Duodenal mucosa (tissue), 2 donors: ENCODE data around the gene CPA1.

ENCODE experiments used
- H3K27ac ChIP-seq: one replicate; pipeline ENCODE4 v1.7.0; 2013; ENCODE audit warnings: low read depth, low read length
- H3K27me3 ChIP-seq, 2 donors: one replicate each; pipeline ENCODE4 v1.7.0; 2013; ENCODE audit warnings: low read length in 2 of 2, control low read depth in 1 of 2; ENCODE audit not compliant: insufficient read depth in 2 of 2, control insufficient read depth in 1 of 2
- H3K36me3 ChIP-seq, 2 donors: one replicate each; pipeline ENCODE4 v1.7.0; 2013; ENCODE audit warnings: low read length in 2 of 2, control low read depth in 1 of 2; ENCODE audit not compliant: insufficient read depth in 2 of 2, control insufficient read depth in 1 of 2
- H3K4me1 ChIP-seq, 2 donors: one replicate each; pipeline ENCODE4 v1.7.0; 2013; ENCODE audit warnings: low read length in 2 of 2, control low read depth in 1 of 2; ENCODE audit not compliant: insufficient read depth in 2 of 2, control insufficient read depth in 1 of 2
- H3K4me3 ChIP-seq, 2 donors: one replicate each; pipeline ENCODE4 v1.7.0; 2013; ENCODE audit warnings: low read length in 2 of 2, low read depth in 1 of 2
- H3K9ac ChIP-seq, 2 donors: one replicate each; pipeline ENCODE4 v1.7.0; 2013; ENCODE audit warnings: low read length in 2 of 2, low read depth in 1 of 2
- H3K9me3 ChIP-seq, 2 donors: one replicate each; pipeline ENCODE4 v1.7.0; 2013; ENCODE audit warnings: low read length in 2 of 2, control low read depth in 1 of 2; ENCODE audit not compliant: control insufficient read depth in 1 of 2

Gene CPA1

DNA sequence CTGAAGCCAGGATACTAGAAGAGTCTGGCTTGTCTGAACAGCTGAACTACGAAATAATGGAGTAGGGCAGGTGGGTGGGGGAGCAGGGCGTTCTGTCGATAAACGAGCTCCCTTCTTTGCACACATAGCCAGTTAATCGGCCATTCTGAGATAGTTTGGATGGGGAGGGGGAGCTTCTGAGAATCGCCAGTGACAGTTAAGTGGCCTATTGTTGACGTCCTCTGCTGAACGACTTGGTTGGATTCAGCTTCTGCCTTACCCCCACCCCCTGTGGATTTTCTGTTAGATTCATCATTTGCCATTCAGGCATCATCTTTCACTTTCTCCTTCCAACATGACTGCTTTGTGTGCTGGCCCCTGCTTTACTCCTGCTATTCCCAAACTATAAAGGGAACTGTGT lies 35.2 kb upstream of the CPA1 start:
- H3K4me3 ChIP-seq: no peak overlapping the region
- no peaks in the 10 kb centered on the region for H3K4me1 ChIP-seq
- no peaks in the 10 kb centered on the region for H3K36me3 ChIP-seq
- H3K27ac ChIP-seq: no peak overlapping the region
- H3K9me3 ChIP-seq: no peaks in the 10 kb centered on the region
- H3K27me3 ChIP-seq: no peaks in the 10 kb centered on the region
- H3K9ac ChIP-seq: no peak overlapping the region

DNA sequence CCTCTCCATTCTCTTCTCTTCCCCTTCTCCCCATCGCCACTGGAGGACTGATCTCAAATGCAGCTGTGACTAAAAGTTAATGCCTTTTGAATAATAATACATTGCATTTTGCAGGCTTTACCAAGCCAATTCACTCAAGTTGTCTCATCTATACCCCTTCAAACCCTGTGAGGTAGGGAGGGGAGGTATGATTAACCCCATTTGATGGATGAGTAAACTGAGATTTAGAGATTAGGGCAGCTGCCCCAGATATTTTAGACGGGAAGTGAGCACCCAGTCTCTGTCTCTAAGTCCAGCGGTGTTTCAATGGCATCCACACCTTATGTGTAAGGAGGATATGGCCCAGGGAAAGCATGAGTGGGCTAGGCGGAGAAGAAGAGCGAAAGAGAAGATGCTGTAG lies 34.6 kb upstream of the CPA1 start:
- no peak overlapping the region for H3K4me3 ChIP-seq
- no peaks in the 10 kb centered on the region for H3K4me1 ChIP-seq
- H3K9ac ChIP-seq: no peak overlapping the region
- no peaks in the 10 kb centered on the region for H3K36me3 ChIP-seq
- no peaks in the 10 kb centered on the region for H3K9me3 ChIP-seq
- no peak overlapping the region for H3K27ac ChIP-seq
- no peaks in the 10 kb centered on the region for H3K27me3 ChIP-seq

DNA sequence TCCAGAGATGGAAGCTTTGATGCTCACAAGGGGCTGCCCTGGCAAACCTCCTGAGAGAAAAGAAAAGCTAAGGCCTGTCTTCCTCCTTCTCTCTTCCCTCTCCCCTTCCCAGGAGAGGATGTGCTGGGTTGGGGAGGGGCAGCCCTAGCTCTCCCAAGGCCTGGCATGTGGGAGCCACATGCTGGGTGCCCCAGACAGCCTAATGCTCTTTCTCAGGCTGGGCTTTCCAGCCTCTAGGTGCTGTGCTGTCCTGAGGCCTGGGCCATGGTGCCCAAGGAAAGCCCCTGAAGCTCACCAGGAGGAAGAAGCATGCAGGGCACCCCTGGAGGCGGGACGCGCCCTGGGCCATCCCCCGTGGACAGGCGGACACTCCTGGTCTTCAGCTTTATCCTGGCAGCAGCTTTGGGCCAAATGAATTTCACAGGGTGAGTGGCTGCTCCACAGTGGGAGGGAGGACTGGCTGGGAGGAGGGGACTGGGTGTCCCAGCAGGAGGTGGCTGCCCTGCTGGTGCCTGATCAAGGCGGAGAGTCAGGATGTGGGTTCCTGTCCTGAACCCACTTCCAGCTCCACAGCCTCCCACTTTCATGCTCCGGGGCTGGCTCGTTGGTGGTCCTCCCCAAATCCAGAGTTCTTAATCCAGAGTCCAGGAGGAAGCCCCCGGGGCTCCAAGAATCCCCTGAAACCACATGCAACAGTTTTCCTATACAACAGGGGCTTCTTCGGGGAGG lies 34.0 kb upstream of the CPA1 start:
- no peak overlapping the region for H3K9ac ChIP-seq
- H3K4me1 ChIP-seq: peaks cover 0 to 6% of the 10 kb centered on the region in 2 donors
- H3K27ac ChIP-seq: no peak overlapping the region
- H3K4me3 ChIP-seq: no peak overlapping the region
- no peaks in the 10 kb centered on the region for H3K36me3 ChIP-seq
- no peaks in the 10 kb centered on the region for H3K9me3 ChIP-seq
- no peaks in the 10 kb centered on the region for H3K27me3 ChIP-seq

DNA sequence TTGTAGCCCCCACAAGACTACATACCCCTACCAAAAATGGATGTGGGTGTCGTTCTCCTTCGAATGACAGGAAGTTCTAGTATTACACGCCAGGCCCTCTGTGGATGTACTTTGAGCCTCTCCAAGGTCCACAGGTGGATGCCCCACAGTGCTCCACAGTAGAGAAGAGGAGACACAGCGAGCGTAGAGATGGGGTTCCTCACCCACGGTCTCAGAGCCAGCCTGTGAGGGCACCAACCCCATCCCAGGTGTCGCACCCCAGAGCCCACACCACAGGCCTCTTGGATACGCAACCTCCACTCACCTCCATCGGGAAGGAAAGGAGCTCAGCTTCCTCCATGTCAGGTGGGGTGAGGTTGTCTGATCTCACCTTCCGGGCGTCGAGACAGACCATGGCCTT lies 33.4 kb upstream of the CPA1 start:
- H3K4me1 ChIP-seq: peaks cover 0 to 7% of the 10 kb centered on the region in 2 donors
- H3K9me3 ChIP-seq: no peaks in the 10 kb centered on the region
- H3K4me3 ChIP-seq: no peak overlapping the region
- no peak overlapping the region for H3K27ac ChIP-seq
- no peak overlapping the region for H3K9ac ChIP-seq
- no peaks in the 10 kb centered on the region for H3K36me3 ChIP-seq
- H3K27me3 ChIP-seq: no peaks in the 10 kb centered on the region

DNA sequence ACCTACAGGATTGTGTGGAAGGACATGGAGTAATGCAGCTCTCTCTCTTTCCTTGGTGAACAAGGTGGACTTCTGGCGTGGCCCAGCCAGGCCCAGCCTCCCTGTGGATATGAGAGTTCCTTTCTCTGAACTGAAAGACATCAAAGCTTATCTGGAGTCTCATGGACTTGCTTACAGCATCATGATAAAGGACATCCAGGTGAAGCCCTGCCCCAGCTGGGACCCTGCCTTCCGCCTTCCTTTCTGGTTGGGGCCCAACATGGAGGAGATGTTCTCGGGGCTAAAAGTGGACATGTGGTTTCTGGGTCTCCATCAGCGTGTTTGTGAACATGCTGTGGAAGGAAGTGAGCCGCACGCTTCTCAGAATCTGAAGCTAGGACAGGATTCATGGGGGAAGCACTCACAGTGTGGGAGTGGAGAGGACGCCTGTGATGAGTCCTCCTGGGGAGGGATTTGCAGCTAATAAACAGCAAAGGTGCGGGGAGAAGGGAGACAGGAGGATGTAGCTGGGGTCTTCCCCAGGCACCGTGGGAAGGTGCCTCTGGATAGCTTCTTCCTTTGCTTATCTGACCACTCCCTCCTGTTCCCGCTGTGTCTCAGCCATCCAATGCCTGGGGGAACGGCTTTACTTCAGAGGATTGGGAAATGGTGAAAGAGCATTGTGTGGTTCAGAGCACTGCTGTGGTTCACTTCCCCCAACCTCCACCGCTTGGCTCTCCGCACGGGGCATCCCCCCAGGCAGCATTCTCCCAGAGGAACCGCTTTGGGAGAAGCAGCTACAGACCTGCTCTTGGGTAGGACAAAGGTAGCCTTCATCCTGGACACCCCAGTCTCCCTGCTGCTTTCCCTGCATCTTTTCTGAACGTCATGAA lies 30.1 kb upstream of the CPA1 start:
- Histone ChIP-seq H3K27ac (no peak overlapping the region), H3K4me1 (peaks cover 0 to 7% of the 10 kb centered on the region in 2 donors), H3K36me3 (no peaks in the 10 kb centered on the region), H3K9me3 (no peaks in the 10 kb centered on the region), H3K4me3 (no peak overlapping the region), H3K27me3 (no peaks in the 10 kb centered on the region), H3K9ac (no peak overlapping the region)

DNA sequence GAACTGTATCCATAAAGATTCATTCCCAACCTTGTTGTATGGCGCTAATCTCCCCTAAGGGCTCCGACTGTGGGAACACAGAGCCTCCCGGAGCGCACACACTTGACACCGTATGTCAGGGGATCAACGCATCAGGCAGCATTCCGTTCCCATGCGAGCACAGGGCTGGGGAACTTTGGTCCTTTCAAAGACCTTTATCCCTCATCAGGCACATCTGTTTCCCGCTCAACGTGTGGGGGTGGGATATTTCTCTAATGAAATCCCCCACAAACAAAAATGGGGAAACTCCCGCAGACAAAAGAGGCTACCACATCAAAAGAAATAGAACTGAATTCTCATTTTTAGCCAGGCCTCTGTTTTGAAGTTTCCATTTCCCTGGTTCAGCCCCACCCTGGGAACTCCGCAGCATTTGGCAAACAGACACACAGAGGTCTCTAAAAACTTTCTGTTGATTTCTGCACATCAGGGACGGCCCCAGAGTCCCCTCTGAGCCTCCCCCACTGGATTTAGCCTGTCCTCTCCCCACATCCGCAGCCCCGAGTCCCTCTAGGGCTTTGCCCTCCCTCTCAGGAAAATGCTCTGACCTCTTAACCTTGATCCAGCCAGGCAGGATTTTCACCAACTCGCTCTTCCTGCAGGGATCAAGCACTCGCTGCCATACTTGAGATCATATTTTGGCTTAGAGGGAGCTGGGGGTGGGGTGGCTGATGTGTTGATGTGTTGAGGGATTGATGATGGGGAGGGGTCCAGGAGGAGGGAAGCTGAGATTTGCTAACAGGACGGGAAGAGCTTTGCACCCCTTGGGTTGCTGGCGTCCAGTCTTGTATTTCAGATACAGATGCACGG lies 29.1 kb upstream of the CPA1 start:
- Histone ChIP-seq H3K9me3 (no peaks in the 10 kb centered on the region), H3K9ac (no peak overlapping the region), H3K4me3 (no peak overlapping the region), H3K27ac (no peak overlapping the region), H3K27me3 (no peaks in the 10 kb centered on the region), H3K36me3 (no peaks in the 10 kb centered on the region), H3K4me1 (peaks cover 0 to 8% of the 10 kb centered on the region in 2 donors)

DNA sequence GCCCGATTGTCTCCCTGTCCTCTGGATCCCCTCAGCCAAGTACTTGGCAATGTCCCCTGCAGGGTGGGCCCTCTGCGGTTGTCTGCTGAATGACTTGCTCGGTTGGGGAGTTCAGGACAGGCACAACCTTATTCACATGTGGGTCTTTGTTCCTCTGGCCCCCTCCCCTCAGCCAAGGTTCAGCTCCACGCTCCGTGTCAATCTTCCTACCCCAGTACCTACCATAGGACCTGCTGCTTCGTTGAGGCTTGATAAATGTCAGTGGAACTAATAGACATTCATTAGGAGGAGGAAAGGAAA lies 28.6 kb upstream of the CPA1 start:
- H3K27me3 ChIP-seq: no peaks in the 10 kb centered on the region
- H3K4me1 ChIP-seq: peaks cover 0 to 13% of the 10 kb centered on the region in 2 donors
- H3K9me3 ChIP-seq: no peaks in the 10 kb centered on the region
- H3K4me3 ChIP-seq: no peak overlapping the region
- no peak overlapping the region for H3K9ac ChIP-seq
- H3K27ac ChIP-seq: no peak overlapping the region
- H3K36me3 ChIP-seq: no peaks in the 10 kb centered on the region

DNA sequence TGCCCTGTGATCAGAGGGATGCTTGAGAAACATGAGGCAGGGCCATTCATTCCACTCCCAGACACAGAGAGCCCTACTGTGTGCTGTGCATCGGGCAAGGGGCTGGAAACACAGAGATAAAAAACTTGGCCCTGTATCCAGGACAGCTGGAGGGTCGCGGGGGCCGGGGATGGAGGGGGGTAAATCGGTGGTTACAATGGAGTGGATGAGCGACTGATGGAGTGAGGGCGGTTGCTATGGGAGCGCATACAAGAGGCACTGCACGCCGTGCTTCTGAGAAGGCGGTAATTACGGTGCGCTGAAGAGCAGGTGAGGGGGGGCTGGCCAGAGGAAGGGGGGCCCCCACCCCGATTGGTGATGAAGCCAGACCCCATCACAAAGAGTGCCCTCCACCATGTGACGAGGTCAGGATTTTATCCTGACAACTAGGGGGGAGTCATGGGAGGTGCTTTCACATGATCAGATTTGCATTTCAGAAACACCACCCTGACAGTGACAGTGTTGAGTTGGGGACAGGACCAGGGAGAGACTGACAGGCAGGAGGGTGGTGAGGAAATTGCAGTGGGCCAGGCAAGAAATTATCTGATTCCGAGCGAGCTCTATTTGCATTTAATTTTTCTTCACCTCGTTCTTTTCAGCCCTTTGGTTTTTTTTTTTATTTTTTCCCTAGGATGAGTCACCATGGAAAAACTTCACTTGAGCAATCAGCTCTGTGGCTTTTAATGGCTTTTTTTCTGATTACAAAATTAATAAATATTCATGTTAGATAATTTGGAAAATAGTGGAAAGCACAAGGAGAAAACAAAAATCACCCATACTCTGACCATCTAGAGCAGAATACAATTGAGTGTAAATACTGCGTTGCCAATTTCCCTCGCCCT lies 27.9 kb upstream of the CPA1 start:
- H3K9ac ChIP-seq: no peak overlapping the region
- no peaks in the 10 kb centered on the region for H3K27me3 ChIP-seq
- H3K9me3 ChIP-seq: no peaks in the 10 kb centered on the region
- H3K4me3 ChIP-seq: no peak overlapping the region
- no peaks in the 10 kb centered on the region for H3K36me3 ChIP-seq
- peaks cover 0 to 14% of the 10 kb centered on the region in 2 donors for H3K4me1 ChIP-seq
- H3K27ac ChIP-seq: peak overlapping the region; percentile 30

DNA sequence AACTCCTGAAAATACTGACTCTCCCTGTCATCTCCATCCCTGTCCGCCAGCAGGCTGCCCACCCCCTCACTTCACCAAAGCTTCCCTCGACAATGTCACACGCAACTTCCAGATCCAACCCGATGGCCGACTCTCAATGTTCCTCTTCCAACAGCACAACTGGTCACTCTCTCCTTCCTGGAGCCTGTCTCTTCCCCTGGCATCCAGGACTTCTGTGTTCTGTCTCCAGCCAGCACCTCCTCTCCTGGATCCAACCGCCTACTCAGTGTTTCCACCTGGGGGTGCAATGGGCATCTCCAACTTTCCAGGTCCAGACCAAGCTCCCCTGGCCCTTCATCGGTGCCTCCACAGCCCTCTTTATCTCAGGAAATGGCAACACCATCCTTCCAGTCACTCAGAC lies 27.1 kb upstream of the CPA1 start:
- Histone ChIP-seq H3K27ac (peak overlapping the region; percentile 20), H3K9me3 (no peaks in the 10 kb centered on the region), H3K27me3 (no peaks in the 10 kb centered on the region), H3K4me1 (peaks cover 0 to 14% of the 10 kb centered on the region in 2 donors), H3K36me3 (no peaks in the 10 kb centered on the region), H3K4me3 (no peak overlapping the region), H3K9ac (no peak overlapping the region)
